PC-3 (cell line): ENCODE measurements around the gene MARCKS. TPM values are rescaled to one million over a fixed set of nuclear protein-coding genes. Genes with fewer than 3 reads are reported as not detected.

Source experiments
- ATAC-seq: fragments of 200-7000 bp; cut with Tn5 transposase; 2 replicates; pipeline ENCODE4 v1.9.1; 2020; ENCODE audit warnings: mild to moderate bottlenecking, moderate library complexity
- BruUV-seq: library from RNA; stranded (reverse); fragments of 400-500 nt; replicated peaks from 2 replicates; lab custom pipeline; 2021; lab: Mats Ljungman, UMichigan
- CTCF ChIA-PET: fragments of 300-600 bp; sonication (Branson Sonifier 250); formaldehyde crosslinking; loops from one replicate; lab custom pipeline; 2022; ENCODE audit warnings: antibody characterized with exemption; lab: Charles Lee
- POLR2A ChIA-PET: fragments of 300-600 bp; sonication (Branson Sonifier 250); formaldehyde crosslinking; loops from one replicate; lab custom pipeline; 2022; ENCODE audit warnings: antibody characterized with exemption; ENCODE audit not compliant: unreplicated experiment; lab: Charles Lee
- DNase-seq: peaks from one replicate; pipeline ENCODE4 v3.0.0-alpha.2; 2015
- H2AFZ ChIP-seq: fragments of 300-600 bp; sonication (generic); 2 replicates; pipeline ENCODE4 v1.6.0; 2016; ENCODE audit warnings: antibody characterized with exemption, low read length
- H3F3A ChIP-seq: fragments of 300-600 bp; sonication (generic); one replicate; pipeline ENCODE4 v1.6.0; 2017; ENCODE audit warnings: antibody characterized with exemption, low read length, control low read depth, mild to moderate bottlenecking; ENCODE audit not compliant: unreplicated experiment
- H3K27ac ChIP-seq: fragments of 300-600 bp; sonication (generic); 2 replicates; pipeline ENCODE4 v1.5.1; 2016; ENCODE audit warnings: mild to moderate bottlenecking, low read length
- H3K27me3 ChIP-seq: fragments of 300-600 bp; sonication (generic); 2 replicates; pipeline ENCODE4 v1.6.1; 2016; ENCODE audit warnings: low read length, mixed read lengths
- H3K36me3 ChIP-seq: fragments of 300-600 bp; sonication (generic); 2 replicates; pipeline ENCODE4 v1.6.1; 2016; ENCODE audit warnings: low read depth, mixed run types, low read length, mixed read lengths
- H3K4me1 ChIP-seq: fragments of 300-600 bp; sonication (generic); 2 replicates; pipeline ENCODE4 v1.5.1; 2016; ENCODE audit warnings: low read length; ENCODE audit not compliant: insufficient read depth
- H3K4me2 ChIP-seq: fragments of 300-600 bp; sonication (generic); 2 replicates; pipeline ENCODE4 v1.6.0; 2016; ENCODE audit warnings: low read length
- H3K4me3 ChIP-seq: fragments of 300-600 bp; sonication (generic); 2 replicates; pipeline ENCODE4 v1.5.1; 2016; ENCODE audit warnings: mild to moderate bottlenecking, low read length, mixed read lengths
- H3K79me2 ChIP-seq: fragments of 300-600 bp; sonication (generic); 2 replicates; pipeline ENCODE4 v1.6.1; 2017; ENCODE audit warnings: low read length, mixed read lengths
- H3K9ac ChIP-seq: fragments of 300-600 bp; sonication (generic); 2 replicates; pipeline ENCODE4 v1.6.0; 2016; ENCODE audit warnings: mild to moderate bottlenecking, low read length
- H3K9me2 ChIP-seq: fragments of 300-600 bp; sonication (generic); replicated peaks from 2 replicates; pipeline ENCODE4 v1.6.1; 2016; ENCODE audit warnings: mixed run types, low read length, mixed read lengths
- H3K9me3 ChIP-seq: fragments of 300-600 bp; sonication (generic); 2 replicates; pipeline ENCODE4 v1.6.1; 2016; ENCODE audit warnings: low read length, mixed read lengths
- H4K20me1 ChIP-seq: fragments of 300-600 bp; sonication (generic); 2 replicates; pipeline ENCODE4 v1.6.1; 2016; ENCODE audit warnings: low read length, mixed read lengths
- CTCF ChIP-seq: fragments of 300-600 bp; sonication (generic); conservative IDR thresholded peaks from 2 replicates; pipeline ENCODE4 v1.5.1; 2017; ENCODE audit warnings: antibody characterized with exemption, low read depth, mild to moderate bottlenecking, low read length
- EZH2 ChIP-seq: fragments of 300-600 bp; sonication (generic); IDR thresholded peaks from one replicate; pipeline ENCODE4 v1.6.1; 2017; ENCODE audit warnings: antibody characterized with exemption, mild to moderate bottlenecking, low read length; ENCODE audit not compliant: unreplicated experiment
- EZH2phosphoT487 ChIP-seq: fragments of 300-600 bp; sonication (generic); IDR thresholded peaks from 2 replicates; pipeline ENCODE4 v1.6.1; 2018; ENCODE audit warnings: mild to moderate bottlenecking, antibody characterized with exemption, low read length, borderline replicate concordance
- intact Hi-C: fragments of 100-400 bp; cut with micrococcal nuclease; formaldehyde crosslinking; loops from 2 replicates; pipeline ENCODE4 v1.9.0; 2023
- total RNA-seq: library from RNA; depleted of rRNA; stranded (reverse); fragments of >200 nt; gene quantifications from 2 replicates; pipeline ENCODE4 v1.2.3, GENCODE V29; 2014

MARCKS gene
- total RNA-seq, 1 experiment from 2014 or later, result 51.5 TPM

- no peak overlapping the region for H3K9ac ChIP-seq
- H3F3A ChIP-seq, result no peaks in the 10 kb centered on the region
- no peaks in the 10 kb centered on the region for H3K36me3 ChIP-seq
- 0 out of 2 replicates have a peak, but pooled peaks cover 4% of the 10 kb centered on the region for H3K4me1 ChIP-seq
- no peak overlapping the region for H3K4me2 ChIP-seq
- ChIA-PET CTCF (no interaction called here), POLR2A (no interaction called here)
- H3K4me3 ChIP-seq, result no peak overlapping the region
- H3K79me2 ChIP-seq, result no peaks in the 10 kb centered on the region
- H4K20me1 ChIP-seq, result no peaks in the 10 kb centered on the region
- BruUV-seq, result no TSS peak
- intact Hi-C loops, result no loop called here
- DNase-seq (no peak), ATAC-seq (no peak)
- no peaks in the 10 kb centered on the region for H3K27me3 ChIP-seq
- H3K9me2 ChIP-seq, result no peaks in the 10 kb centered on the region
- TF ChIP-seq CTCF (no peak), EZH2phosphoT487 (no peak), EZH2 (no peak)
- no peak overlapping the region for H2AFZ ChIP-seq
- H3K9me3 ChIP-seq, result no peaks in the 10 kb centered on the region
- no peak overlapping the region for H3K27ac ChIP-seq
Observed at GRCh38 chr6:113873043-113873667, 16.0 kb downstream of the MARCKS start.

DNA sequence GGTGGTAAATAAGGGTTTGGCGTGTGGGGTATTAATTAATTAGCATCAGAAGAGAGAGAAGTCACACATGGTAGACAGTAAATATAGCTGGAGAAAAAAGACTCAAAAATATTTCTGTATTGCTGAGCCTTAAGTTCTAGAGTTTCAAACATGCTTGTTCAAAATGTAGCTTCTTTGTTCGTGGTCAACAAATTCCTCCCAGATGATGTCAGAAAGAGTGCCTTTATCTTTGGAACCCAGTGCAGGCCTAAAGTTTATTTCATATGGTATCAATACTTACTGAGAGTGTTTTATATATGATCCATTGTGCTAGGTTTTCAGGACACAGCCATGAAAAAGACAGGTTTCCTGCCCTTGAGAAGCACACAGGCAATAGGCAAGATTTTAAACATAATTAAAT is 18.3 kb downstream of the MARCKS start:
- H3K4me3 ChIP-seq, result no peak overlapping the region
- no peak overlapping the region for H2AFZ ChIP-seq
- H3K4me1 ChIP-seq, result peaks cover 8% of the 10 kb centered on the region; the same call in 1 of the 2 replicates
- BruUV-seq, result no TSS peak
- CTCF ChIA-PET, result interaction anchor here (0.5 kb wide), 1 partner anchor 298 kb away, joined by 4 read pairs; no protein-coding TSS in a partner anchor
- ATAC-seq, result no peak
- no peaks in the 10 kb centered on the region for H3K9me2 ChIP-seq
- no peaks in the 10 kb centered on the region for H3K36me3 ChIP-seq
- H3K27me3 ChIP-seq, result no peaks in the 10 kb centered on the region
- H3K9me3 ChIP-seq, result no peaks in the 10 kb centered on the region
- no peak for TF ChIP-seq EZH2
- TF ChIP-seq EZH2phosphoT487, result no peak
- no peak for TF ChIP-seq CTCF
- no peak overlapping the region for H3K9ac ChIP-seq
- H3F3A ChIP-seq, result no peaks in the 10 kb centered on the region
- POLR2A ChIA-PET, result no interaction called here
- intact Hi-C loops, result loop anchor here (5.0 kb wide), 1 partner anchor 463 kb away; no protein-coding TSS in a partner anchor
- H4K20me1 ChIP-seq, result no peaks in the 10 kb centered on the region
- DNase-seq, result no peak
- H3K79me2 ChIP-seq, result no peaks in the 10 kb centered on the region
- H3K27ac ChIP-seq, result no peak overlapping the region
- H3K4me2 ChIP-seq, result no peak overlapping the region

DNA sequence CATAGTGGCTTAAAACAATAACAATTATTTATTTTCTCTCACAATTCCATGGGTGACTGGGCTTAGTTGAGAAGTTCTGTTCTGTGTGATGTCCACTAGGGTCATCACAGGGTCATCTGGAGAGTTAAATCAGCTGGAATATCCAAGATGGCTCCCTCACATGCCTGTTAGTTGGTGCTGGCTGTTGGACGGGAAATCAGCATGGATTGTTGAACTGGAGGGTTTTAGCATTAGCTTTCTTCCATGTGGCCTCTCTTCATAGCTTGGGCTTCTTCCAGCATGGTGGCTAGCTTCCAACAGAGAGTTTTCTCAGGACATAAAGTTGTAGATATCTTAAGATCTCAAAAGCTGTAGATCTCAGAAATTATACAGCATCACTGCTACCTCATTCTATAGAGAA is 19.6 kb downstream of the MARCKS start:
- H3K4me3 ChIP-seq, result no peak overlapping the region
- H3K27ac ChIP-seq, result no peak overlapping the region
- ATAC-seq (no peak), DNase-seq (no peak)
- H3K9me3 ChIP-seq, result no peaks in the 10 kb centered on the region
- POLR2A ChIA-PET, result no interaction called here
- H3K27me3 ChIP-seq, result no peaks in the 10 kb centered on the region
- no peak overlapping the region for H2AFZ ChIP-seq
- H4K20me1 ChIP-seq, result no peaks in the 10 kb centered on the region
- H3K36me3 ChIP-seq, result no peaks in the 10 kb centered on the region
- peaks cover 8% of the 10 kb centered on the region; the same call in 1 of the 2 replicates for H3K4me1 ChIP-seq
- intact Hi-C loops, result loop anchor here (5.0 kb wide), 1 partner anchor 464 kb away; no protein-coding TSS in a partner anchor
- TF ChIP-seq CTCF (no peak), EZH2phosphoT487 (no peak), EZH2 (no peak)
- CTCF ChIA-PET, result no interaction called here
- H3K9me2 ChIP-seq, result no peaks in the 10 kb centered on the region
- no peaks in the 10 kb centered on the region for H3K79me2 ChIP-seq
- no peak overlapping the region for H3K4me2 ChIP-seq
- no peak overlapping the region for H3K9ac ChIP-seq
- no peaks in the 10 kb centered on the region for H3F3A ChIP-seq
- BruUV-seq, result no TSS peak
